Peyer's patch (tissue), 4 donors: ENCODE results near the gene FITM2.

Experiments used
- CTCF ChIP-seq, 6 experiments: fragments of 450-650 bp in 4 of 6; fragments of 200-600 bp in 2 of 6; sonication (generic) in 1 of 6; IDR thresholded peaks; one replicate each; pipeline ENCODE4 v1.5.1; 2017 to 2019; ENCODE audit warnings: antibody characterized with exemption in 6 of 6, mild to moderate bottlenecking in 3 of 6, moderate library complexity in 1 of 6
- POLR2A ChIP-seq, 2 donors: fragments of 450-650 bp; IDR thresholded peaks; one replicate each; pipeline ENCODE4 v1.5.1; 2017; ENCODE audit warnings: antibody characterized with exemption in 2 of 2, mild to moderate bottlenecking in 2 of 2, moderate library complexity in 2 of 2

GRCh38 chr20:44296011-44296410, 15.0 kb downstream of the FITM2 start:
- TF ChIP-seq CTCF (IDR thresholded peaks at IDR 0.05) (no peak), POLR2A (IDR thresholded peaks at IDR 0.05) (no peak)
